ENCODE results near the gene LDLRAD4.

DNA sequence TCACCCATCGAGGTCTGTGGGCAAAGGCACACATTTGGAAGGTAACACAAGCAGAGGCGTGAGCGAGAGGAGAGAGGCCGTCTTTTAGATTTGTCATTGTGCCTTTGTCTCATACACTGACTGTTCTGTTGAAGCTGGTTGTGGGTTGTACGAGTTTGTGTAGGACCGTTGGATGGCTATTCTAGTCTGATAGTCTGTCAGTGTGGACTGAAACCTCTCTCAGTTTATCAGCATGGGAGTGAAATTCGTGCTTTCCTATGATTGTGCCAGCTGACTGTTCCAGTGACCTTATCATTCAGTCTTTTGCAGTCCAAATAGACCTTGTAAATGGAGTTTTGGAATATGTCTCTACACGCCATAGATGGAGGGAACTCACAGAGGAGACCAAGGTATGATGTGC lies 143.5 kb downstream of the LDLRAD4 start:
- TF ChIP-seq ZFP3 (CRISPR knock-in tag; IDR thresholded peaks at IDR 0.05) (no peak), ZC3H10 (CRISPR knock-in tag; IDR thresholded peaks at IDR 0.05) (no peak), RARB (CRISPR knock-in tag; IDR thresholded peaks at IDR 0.05) (no peak), ZNF70 (CRISPR knock-in tag; IDR thresholded peaks at IDR 0.05) (no peak), ARNTL (CRISPR knock-in tag; IDR thresholded peaks at IDR 0.05; ENCODE audit: borderline replicate concordance, low read depth) (no peak)
- TF ChIP-seq, protein P1, sequence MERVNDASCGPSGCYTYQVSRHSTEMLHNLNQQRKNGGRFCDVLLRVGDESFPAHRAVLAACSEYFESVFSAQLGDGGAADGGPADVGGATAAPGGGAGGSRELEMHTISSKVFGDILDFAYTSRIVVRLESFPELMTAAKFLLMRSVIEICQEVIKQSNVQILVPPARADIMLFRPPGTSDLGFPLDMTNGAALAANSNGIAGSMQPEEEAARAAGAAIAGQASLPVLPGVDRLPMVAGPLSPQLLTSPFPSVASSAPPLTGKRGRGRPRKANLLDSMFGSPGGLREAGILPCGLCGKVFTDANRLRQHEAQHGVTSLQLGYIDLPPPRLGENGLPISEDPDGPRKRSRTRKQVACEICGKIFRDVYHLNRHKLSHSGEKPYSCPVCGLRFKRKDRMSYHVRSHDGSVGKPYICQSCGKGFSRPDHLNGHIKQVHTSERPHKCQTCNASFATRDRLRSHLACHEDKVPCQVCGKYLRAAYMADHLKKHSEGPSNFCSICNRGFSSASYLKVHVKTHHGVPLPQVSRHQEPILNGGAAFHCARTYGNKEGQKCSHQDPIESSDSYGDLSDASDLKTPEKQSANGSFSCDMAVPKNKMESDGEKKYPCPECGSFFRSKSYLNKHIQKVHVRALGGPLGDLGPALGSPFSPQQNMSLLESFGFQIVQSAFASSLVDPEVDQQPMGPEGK (CRISPR knock-in tag; IDR thresholded peaks at IDR 0.05; ENCODE audit: borderline replicate concordance), result no peak
- TF ChIP-seq, protein P2, sequence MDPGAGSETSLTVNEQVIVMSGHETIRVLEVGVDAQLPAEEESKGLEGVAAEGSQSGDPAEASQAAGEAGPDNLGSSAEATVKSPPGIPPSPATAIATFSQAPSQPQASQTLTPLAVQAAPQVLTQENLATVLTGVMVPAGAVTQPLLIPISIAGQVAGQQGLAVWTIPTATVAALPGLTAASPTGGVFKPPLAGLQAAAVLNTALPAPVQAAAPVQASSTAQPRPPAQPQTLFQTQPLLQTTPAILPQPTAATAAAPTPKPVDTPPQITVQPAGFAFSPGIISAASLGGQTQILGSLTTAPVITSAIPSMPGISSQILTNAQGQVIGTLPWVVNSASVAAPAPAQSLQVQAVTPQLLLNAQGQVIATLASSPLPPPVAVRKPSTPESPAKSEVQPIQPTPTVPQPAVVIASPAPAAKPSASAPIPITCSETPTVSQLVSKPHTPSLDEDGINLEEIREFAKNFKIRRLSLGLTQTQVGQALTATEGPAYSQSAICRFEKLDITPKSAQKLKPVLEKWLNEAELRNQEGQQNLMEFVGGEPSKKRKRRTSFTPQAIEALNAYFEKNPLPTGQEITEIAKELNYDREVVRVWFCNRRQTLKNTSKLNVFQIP (CRISPR knock-in tag; IDR thresholded peaks at IDR 0.05; ENCODE audit: borderline replicate concordance, low read depth), result no peak

Measured in SK-N-SH treated with all-trans-retinoic acid at 6 μM for 48 hours (cell line).